GM06990 (cell line): ENCODE results near the gene MMP3.

Experiments
- DNase-seq: peaks from one replicate; pipeline ENCODE4 v3.0.0-alpha.2; 2011; ENCODE audit not compliant: insufficient read length; ENCODE audit errors: extremely low read depth
- H3K27me3 ChIP-seq: replicated peaks from 2 replicates; pipeline ENCODE4 v1.6.0; 2011; ENCODE audit warnings: low read length; ENCODE audit not compliant: control insufficient read depth, insufficient read depth
- H3K36me3 ChIP-seq: 2 replicates; pipeline ENCODE4 v1.5.1; 2011; ENCODE audit warnings: low read length; ENCODE audit not compliant: control insufficient read depth, insufficient read depth
- H3K4me3 ChIP-seq: replicated peaks from 2 replicates; pipeline ENCODE4 v1.5.1; 2011; ENCODE audit warnings: low read depth, mild to moderate bottlenecking, control low read depth, low read length
- CTCF ChIP-seq: IDR thresholded peaks from 2 replicates; pipeline ENCODE4 v1.5.1; 2011; ENCODE audit warnings: low read length, control low read depth, mild to moderate bottlenecking, inconsistent platforms; ENCODE audit not compliant: insufficient read depth, poor library complexity, severe bottlenecking

MMP3 gene

GRCh38 chr11:102853055-102853454, 9.6 kb upstream of the MMP3 start:
- Histone ChIP-seq H3K4me3 (no peak overlapping the region), H3K27me3 (no peaks in the 10 kb centered on the region), H3K36me3 (no peaks in the 10 kb centered on the region)
- DNase-seq: no peak
- TF ChIP-seq CTCF: no peak

- no peak for TF ChIP-seq CTCF
- no peaks in the 10 kb centered on the region for H3K27me3 ChIP-seq
- no peaks in the 10 kb centered on the region for H3K36me3 ChIP-seq
- H3K4me3 ChIP-seq: no peak overlapping the region
- no peak for DNase-seq
These were observed 7.8 kb upstream of the MMP3 start for GRCh38 chr11:102850973-102851745.

- H3K36me3 ChIP-seq: no peaks in the 10 kb centered on the region
- no peak overlapping the region for H3K4me3 ChIP-seq
- no peaks in the 10 kb centered on the region for H3K27me3 ChIP-seq
- no peak for DNase-seq
- TF ChIP-seq CTCF: no peak
These were observed 5.9 kb upstream of the MMP3 start for GRCh38 chr11:102849311-102849710.

GRCh38 chr11:102846292-102846691, 2.9 kb upstream of the MMP3 start:
- Histone ChIP-seq H3K4me3 (no peak overlapping the region), H3K27me3 (no peaks in the 10 kb centered on the region), H3K36me3 (no peaks in the 10 kb centered on the region)
- TF ChIP-seq CTCF: no peak
- no peak for DNase-seq

- Histone ChIP-seq H3K36me3 (no peaks in the 10 kb centered on the region), H3K4me3 (no peak overlapping the region), H3K27me3 (no peaks in the 10 kb centered on the region)
- DNase-seq: no peak
- no peak for TF ChIP-seq CTCF
These were observed 479 bp downstream of the MMP3 start for GRCh38 chr11:102842930-102843329.
